Gastroesophageal sphincter (tissue), 3 donors: ENCODE results near the gene ROBO1.

Experiments used
- CTCF ChIP-seq, 4 experiments: fragments of 200-600 bp in 2 of 4; fragments of 450-650 bp in 2 of 4; sonication (generic) in 1 of 4; IDR thresholded peaks; one replicate each; pipeline ENCODE4 v1.5.1; 2017 to 2019; ENCODE audit warnings: antibody characterized with exemption in 4 of 4, mild to moderate bottlenecking in 2 of 4, moderate library complexity in 2 of 4
- EP300 ChIP-seq: sonication (generic); formaldehyde crosslinking; IDR thresholded peaks from one replicate; pipeline ENCODE4 v1.6.1; 2017; ENCODE audit warnings: antibody characterized with exemption, mild to moderate bottlenecking
- POLR2AphosphoS5 ChIP-seq: sonication (generic); formaldehyde crosslinking; IDR thresholded peaks from one replicate; pipeline ENCODE4 v1.6.1; 2017; ENCODE audit warnings: antibody characterized with exemption

DNA sequence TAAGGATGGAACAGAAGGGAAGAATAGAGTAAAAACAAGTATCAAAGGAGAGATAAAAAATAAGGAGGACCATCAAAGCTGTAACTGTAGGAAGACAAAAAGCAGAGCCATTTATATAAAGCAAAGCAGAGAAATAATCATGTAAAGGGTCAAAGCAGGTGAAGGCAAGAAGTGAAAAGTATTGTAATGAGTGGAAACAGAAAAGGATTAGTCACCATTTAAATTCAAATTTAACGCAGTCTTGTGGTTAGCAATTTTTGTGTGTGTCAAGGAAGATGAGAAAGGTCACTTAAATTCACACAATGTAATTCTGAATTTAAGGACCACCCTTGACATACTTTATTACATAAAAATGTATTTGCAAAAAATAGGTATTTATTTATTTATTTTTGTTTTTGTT, 567.8 kb downstream of the ROBO1 start:
- TF ChIP-seq CTCF (IDR thresholded peaks at IDR 0.05) (no peak), POLR2AphosphoS5 (no peak), EP300 (no peak)
